Measurements from ENCODE around the gene STK40. TPM values are rescaled to one million over a fixed set of nuclear protein-coding genes. Genes with fewer than 3 reads are reported as not detected.

STK40 gene
- total RNA-seq, 6 donors from 2014 or later, result 26.2 to 100 (median 69.1) TPM

DNA sequence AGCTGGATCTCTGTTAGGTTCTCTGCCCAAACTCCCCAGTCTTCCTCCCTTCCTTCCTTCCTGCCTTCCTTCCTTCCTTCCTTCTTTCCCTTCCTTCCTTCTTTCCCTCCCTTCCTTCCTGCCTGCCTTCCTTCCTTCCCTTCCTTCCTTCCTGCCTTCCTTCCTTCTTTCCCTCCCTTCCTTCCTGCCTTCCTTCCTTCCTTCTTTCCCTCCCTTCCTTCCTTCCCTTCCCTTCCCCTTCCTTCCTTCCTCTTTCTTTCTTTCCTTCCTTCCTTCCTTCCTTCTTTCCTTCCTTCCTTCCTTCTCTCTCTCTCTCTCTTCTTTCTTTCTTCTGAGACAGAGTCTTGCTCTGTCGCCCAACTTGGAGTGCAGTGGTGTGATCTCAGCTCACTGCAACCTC lies 20.7 kb upstream of the STK40 start:
- DNase-seq (no peak), ATAC-seq (ENCODE audit: low FRiP score in 2 of 2) (no peak)
- Histone ChIP-seq H3K27me3 (no peaks in the 10 kb centered on the region), H3K4me1 (peaks cover 0 to 5% (median 2%) of the 10 kb centered on the region in 4 donors), H3K4me3 (no peak overlapping the region), H3K27ac (no peak overlapping the region), H3K9me3 (no peaks in the 10 kb centered on the region), H3K36me3 (no peaks in the 10 kb centered on the region)
- no peak for TF ChIP-seq POLR2A (IDR thresholded peaks at IDR 0.05)
- TF ChIP-seq POLR2AphosphoS5 (IDR thresholded peaks at IDR 0.05), result no peak
- TF ChIP-seq, protein P1, sequence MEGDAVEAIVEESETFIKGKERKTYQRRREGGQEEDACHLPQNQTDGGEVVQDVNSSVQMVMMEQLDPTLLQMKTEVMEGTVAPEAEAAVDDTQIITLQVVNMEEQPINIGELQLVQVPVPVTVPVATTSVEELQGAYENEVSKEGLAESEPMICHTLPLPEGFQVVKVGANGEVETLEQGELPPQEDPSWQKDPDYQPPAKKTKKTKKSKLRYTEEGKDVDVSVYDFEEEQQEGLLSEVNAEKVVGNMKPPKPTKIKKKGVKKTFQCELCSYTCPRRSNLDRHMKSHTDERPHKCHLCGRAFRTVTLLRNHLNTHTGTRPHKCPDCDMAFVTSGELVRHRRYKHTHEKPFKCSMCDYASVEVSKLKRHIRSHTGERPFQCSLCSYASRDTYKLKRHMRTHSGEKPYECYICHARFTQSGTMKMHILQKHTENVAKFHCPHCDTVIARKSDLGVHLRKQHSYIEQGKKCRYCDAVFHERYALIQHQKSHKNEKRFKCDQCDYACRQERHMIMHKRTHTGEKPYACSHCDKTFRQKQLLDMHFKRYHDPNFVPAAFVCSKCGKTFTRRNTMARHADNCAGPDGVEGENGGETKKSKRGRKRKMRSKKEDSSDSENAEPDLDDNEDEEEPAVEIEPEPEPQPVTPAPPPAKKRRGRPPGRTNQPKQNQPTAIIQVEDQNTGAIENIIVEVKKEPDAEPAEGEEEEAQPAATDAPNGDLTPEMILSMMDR (IDR thresholded peaks at IDR 0.05), result no peak
- no peak for TF ChIP-seq EP300 (IDR thresholded peaks at IDR 0.05)
- 92 to 94% methylated on average over 1 of the region's 1 CpG for WGBS, 2 donors

DNA sequence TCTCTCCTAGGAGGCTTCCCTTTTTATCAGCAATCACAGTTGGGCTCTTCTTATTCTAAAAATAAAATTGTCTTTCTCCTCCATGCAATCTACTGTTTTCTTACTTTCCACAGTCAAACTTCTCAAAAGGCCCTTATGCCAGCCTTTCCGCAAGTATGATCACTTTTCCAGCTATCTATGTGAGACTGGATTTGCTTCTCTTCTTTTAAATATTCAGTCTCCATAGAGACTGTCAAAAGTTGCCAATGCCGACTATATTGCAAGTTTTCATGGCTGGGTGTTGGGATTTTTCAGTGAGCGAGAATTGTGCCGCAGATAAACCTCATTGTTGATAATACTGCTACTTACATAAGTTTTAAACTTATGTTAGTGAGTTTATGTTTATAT lies 16.8 kb upstream of the STK40 start:
- peaks cover 4 to 18% (median 10%) of the 10 kb centered on the region in 4 donors for H3K4me1 ChIP-seq
- H3K27ac ChIP-seq, result no peak overlapping the region
- no peak for ATAC-seq (ENCODE audit: low FRiP score in 2 of 2)
- no peaks in the 10 kb centered on the region for H3K9me3 ChIP-seq
- no peak for DNase-seq
- TF ChIP-seq, protein P1 (IDR thresholded peaks at IDR 0.05), result no peak
- TF ChIP-seq EP300 (IDR thresholded peaks at IDR 0.05) (no peak), POLR2A (IDR thresholded peaks at IDR 0.05) (no peak), POLR2AphosphoS5 (IDR thresholded peaks at IDR 0.05) (no peak)
- 89 to 91% methylated on average over 4 of the region's 4 CpGs for WGBS, 2 donors
- no peaks in the 10 kb centered on the region for H3K36me3 ChIP-seq
- H3K27me3 ChIP-seq, result no peaks in the 10 kb centered on the region
- H3K4me3 ChIP-seq, result no peak overlapping the region

DNA sequence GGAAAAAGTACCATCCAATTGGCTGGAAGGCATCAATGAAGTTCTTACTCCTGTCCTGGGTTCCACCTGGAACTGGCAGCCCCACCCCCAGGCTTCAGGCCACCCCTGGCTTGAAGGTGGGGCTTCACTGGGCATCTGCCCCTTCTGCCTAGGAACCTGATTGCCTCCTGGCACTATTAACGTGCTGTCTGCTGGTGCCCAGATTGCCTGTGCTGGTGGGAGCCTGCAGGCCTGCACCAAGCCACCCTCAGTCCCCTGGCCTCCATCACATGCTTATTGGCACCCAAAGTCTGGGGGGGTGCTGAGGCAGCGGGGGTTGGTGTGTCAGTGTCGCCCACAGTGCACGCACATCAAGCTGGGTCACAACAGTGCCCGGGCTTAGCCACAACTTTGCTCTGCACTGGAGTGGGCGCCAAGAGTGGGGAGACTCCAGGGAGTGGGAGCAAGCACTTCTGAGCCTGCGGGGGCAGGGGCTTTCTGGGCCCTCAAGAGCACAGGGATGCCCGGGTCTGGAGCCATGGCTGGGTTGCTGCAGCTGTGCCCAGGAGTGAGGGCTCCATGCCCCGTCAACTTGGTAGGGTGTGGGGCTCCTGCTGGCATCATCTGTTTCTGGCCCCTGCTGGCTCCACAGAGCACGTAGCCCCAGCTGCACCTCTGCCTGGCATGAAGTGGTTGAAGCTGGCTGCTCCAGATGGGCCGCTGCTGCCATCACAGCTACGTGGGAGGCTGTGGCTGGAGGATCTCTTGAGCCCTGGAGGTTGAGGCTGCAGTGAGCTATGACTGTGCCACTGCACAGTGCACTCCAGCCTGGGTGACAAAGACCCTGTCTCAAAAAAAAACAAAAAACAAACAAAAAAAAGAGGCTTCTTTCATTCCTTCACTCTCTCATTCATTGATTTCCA lies 16.1 kb upstream of the STK40 start:
- DNase-seq (peak in 1 of 2 donors; percentile 52), ATAC-seq (ENCODE audit: low FRiP score in 2 of 2) (no peak)
- Histone ChIP-seq H3K27me3 (no peaks in the 10 kb centered on the region), H3K4me1 (peaks cover 4 to 24% (median 13%) of the 10 kb centered on the region in 4 donors), H3K36me3 (no peaks in the 10 kb centered on the region), H3K27ac (peak overlapping the region; percentile 64 to 75 (median 72)), H3K4me3 (peak overlapping the region in 3 of 4 donors; percentile 18 to 44 (median 42)), H3K9me3 (no peaks in the 10 kb centered on the region)
- TF ChIP-seq POLR2AphosphoS5 (IDR thresholded peaks at IDR 0.05), result no peak
- no peak for TF ChIP-seq POLR2A (IDR thresholded peaks at IDR 0.05)
- TF ChIP-seq, protein P1 (IDR thresholded peaks at IDR 0.05), result no peak
- TF ChIP-seq EP300 (IDR thresholded peaks at IDR 0.05), result no peak
- WGBS, 2 donors, result 92 to 94% methylated on average over 4 to 12 of the region's 12 CpGs

DNA sequence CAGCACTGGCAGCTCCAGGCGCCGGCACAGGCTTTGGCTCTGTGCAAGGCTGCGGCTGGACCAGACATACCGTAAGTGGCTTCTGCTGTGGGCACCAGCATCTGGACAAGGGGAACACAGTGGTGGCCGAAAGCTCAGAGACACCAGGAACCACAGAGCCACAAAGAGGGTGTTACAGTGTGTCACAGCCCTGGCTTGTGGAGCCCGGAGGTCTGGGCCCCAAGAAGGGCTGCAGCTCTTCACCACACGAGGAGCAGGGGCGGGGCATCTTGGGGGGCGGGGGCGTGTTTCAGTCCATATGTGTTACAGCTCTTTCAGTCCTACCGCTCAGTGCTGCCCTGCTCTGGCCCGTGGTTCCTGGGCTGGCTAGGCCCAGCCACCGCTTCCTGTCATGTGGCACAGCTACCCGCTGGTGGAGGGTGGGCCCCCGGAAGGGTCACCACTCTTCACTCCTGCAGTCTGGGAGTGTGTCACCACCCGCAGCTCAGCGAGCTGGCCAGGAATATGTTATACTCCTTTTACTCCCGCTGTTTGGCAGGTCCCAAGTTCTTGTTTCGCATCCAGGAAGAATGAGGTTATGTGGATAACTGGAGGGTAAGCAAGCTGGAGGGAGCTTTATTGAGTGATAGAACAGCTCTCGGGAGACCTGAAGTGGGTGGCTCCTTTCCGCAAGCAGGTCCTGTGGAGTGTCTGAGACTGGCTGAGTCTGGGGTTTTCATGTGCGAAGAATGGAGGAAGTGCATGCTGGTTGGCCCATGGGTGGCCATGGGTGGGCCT lies 15.3 kb upstream of the STK40 start:
- Histone ChIP-seq H3K27ac (peak overlapping the region; percentile 64 to 75 (median 72)), H3K27me3 (no peaks in the 10 kb centered on the region), H3K36me3 (no peaks in the 10 kb centered on the region), H3K9me3 (no peaks in the 10 kb centered on the region), H3K4me1 (peaks cover 9 to 32% (median 20%) of the 10 kb centered on the region in 4 donors), H3K4me3 (peak overlapping the region in 3 of 4 donors; percentile 18 to 44 (median 42))
- peak; percentile 88 to 91 for ATAC-seq (ENCODE audit: low FRiP score in 2 of 2)
- DNase-seq, result peak; percentile 85 to 92
- 47 to 63% methylated on average over 11 to 20 of the region's 22 CpGs for WGBS, 2 donors
- peak in 3 of 4 donors; percentile 16 to 69 (median 42) for TF ChIP-seq POLR2A (IDR thresholded peaks at IDR 0.05)
- TF ChIP-seq, protein P1 (IDR thresholded peaks at IDR 0.05), result peak in 1 of 6 experiments; percentile 7
- peak in 1 of 4 donors; percentile 31 for TF ChIP-seq EP300 (IDR thresholded peaks at IDR 0.05)
- TF ChIP-seq POLR2AphosphoS5 (IDR thresholded peaks at IDR 0.05), result peak; percentile 62 to 77

Data from upper lobe of left lung (tissue), 6 donors.